NCI-H1048 (cell line): ENCODE data around the gene CTBP2.
"Not testable (repeated sequence)": the region's sequence is repeated elsewhere in the genome, so short reads cannot be mapped to it uniquely, and the experiment has no call there.

Source experiments
- DNase-seq: peaks from one replicate; lab custom pipeline; 2025; lab: John Stamatoyannopoulos, UW

CTBP2 gene

DNA sequence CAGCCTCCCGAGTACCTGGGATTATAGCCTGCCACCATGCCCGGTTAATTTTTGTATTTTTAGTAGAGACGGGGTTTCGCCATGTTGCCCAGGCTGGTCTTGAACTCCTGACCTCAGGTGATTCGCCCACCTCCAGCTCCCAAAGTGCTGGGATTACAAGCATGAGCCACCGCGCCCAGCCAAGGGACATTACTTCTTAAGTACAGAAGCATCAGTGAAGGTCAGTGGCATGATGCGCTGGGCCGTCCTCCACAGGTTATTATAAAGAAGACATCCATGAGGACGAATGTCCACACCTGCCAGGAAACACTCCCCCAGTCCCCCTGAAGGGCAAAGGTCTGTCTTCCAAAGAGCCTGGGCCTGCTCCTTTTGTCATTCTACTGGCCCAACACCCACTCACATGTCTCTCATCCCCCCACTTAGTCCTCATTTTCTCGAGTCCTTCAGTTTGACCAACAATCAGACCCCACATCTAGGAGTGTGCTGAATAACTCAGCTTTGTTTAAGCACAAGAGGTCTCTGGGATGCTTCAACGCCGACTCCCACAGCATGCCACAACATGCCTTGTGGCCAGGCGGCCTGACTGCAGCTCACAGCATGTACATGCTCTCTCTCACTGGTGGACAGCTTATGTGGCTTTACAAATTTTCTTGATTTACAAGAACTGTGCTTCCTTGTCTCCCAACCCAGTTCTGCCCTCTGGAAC lies 73.0 kb downstream of the CTBP2 start:
- no peak for DNase-seq

DNA sequence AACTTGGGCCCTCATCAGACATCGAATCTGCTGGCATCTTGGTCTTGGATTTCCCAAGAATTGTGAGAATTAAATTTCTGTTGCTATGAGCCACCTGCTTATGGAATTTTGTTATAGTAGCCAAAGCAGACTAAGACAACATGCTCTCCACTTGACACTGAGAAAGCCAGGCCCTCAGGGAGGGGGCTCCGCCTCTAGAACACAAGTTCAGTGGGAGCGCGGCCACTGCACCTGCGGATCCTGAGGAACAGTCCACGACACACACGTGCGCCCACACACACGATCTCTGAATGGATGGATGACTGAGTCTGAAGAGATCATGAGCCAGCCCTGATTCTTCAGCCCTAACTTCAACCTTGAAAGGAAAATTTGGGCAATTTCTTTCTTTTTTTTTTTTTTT lies 73.7 kb downstream of the CTBP2 start:
- DNase-seq, result no peak

DNA sequence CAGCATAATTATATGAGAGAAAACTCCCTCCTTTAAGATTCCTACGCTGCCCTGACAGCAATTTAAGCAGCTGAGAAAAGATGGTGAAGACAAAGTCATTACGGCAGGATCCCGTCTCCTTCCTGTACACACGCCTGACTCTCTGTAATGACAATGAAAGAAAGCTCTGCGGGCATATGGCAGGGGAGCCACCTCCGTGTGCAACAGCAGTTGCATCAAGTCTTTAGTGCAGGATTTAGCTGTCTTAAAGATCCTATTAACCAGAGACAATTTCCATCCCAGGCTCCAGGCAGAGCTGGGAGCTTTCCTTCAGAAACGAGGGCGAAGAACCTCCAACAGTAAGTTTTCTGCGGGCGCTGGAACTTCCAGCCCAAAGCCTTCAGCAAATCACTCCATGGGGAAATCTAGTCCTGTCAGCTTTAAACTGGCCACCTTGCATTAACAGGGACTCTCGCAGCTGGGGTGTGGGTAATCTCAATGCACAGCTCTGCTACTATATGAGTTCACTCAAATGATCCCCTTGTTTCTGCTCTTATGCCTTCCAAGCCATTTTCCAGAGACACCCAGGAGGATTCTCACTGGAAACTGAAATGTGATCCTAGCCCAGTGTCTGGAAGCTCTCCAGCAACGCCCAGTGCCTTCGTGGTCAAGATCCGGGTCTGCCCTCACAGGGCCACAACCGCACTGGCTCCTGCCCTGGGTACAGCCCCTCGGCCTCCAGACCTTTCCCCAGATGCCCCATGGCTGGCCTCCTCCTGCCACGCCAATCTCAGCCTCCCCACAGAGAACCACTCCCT lies 74.9 kb downstream of the CTBP2 start:
- DNase-seq, result no peak

DNA sequence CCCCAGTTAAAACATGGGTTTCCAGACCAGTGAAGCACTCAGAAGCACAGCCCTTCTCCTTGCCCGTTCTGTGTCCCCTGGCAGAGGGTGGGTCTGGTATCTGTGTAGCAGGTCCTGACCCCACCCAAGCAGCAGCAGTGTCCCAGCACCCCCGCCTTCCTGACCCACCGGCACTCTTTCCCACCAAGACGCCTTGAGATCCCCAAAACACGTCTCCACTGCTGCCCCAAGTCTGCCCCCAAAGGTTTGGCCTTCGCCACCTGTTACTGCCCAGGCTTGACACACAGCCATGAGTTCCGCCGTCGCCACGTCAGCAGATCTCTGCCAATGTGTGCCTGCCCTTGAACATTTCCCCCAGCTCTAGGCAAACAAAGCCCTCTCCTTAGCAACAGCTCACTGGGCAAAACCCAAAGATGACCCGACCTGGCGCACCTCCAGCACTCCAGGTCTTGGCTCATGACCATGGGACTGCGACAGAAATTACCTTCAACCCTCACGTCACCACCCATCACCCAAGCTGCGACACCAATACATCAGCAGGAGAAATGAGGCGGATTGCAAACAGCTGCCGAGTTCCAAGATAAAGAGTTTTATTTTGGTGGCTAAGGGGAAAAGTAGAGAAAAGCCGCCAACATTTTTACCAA lies 75.6 kb downstream of the CTBP2 start:
- no peak for DNase-seq

DNA sequence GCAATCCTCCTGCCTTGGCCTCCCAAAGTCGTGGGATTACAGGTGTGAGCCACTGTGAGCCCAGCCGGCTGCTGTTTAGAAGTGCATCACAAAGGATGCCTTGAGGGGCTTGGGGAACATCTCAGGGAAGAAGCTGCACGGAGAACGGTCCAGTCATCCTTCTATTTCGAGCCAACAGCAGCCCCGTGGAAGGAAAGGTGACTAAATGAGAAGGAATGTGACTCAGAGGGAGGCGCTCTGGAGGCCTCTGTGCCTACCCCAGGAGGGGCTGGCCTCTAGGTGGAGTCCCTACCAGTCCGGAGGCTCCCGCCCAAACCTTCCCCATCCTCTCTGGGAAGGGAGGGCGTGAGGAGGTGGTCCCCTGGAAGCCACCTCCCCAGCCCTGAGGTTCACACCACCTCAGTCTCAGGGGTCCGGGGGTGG lies 76.2 kb downstream of the CTBP2 start:
- no peak for DNase-seq

DNA sequence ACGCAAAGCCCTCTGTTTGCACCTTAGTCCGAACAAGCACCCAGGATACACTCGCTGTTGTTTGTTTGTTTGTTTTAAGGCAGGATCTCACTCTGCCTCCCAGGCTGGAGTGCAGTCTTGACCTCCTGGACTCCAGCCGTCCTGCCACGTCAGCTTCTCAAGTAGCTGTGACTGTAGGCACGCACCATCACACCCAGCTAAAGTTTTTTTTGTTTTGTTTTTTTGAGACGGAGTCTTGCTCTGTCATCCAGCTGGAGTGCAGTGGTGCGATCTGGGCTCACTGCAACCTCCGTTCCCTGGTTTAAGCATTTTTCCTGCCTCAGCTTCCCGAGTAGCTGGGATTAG lies 76.8 kb downstream of the CTBP2 start:
- no peak for DNase-seq

DNA sequence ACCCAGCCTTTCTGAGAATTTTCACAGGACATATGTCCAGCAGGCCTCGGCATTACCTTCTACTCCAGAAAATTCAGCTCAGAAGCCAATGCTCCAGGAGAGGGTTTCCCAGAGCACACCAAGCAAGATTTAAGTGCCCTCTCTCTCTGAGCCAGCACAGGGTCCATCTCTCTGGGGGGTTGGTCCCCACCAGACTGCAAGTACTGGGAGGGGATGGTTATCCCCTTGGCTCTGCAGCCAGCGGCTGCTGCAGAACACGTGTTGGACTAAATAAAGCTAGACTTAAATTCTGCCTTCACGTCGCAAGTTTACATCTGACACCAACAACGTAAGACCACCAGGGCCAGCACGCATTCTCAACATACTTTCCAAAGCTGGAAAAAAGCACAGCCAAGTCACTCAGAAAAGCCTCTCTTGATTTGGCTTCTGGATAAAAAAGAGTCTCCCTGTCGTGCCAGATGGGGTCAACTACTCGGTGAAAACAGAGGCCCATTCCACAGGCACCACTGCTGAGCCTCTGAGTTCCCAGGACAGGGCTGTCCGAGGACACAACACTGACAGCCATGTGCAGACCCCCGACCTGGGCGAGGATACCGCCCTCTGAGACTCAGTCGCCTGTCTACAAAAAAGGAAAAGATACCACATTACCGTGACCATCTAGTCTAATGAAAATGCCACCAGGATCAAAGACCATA lies 77.3 kb downstream of the CTBP2 start:
- no peak for DNase-seq

DNA sequence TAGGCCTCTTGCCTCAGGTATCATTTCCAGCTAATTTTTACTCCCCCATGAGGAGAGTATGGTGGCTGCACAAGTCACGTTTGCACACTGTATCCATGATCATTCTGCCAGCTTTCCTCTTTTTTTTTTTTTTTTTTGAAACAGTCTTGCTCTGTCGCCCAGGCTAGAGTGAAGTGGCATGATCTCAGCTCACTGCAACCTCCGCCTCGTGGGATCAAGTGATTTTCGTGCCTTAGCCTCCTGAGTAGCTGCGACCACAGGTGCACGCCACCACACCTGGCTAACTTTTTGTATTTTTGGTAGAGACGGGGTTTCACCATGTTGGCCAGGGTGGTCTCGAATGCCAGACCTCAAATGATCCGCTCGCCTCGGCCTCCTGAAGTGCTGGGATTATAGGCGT lies 77.9 kb downstream of the CTBP2 start:
- not testable (repeated sequence) for DNase-seq

DNA sequence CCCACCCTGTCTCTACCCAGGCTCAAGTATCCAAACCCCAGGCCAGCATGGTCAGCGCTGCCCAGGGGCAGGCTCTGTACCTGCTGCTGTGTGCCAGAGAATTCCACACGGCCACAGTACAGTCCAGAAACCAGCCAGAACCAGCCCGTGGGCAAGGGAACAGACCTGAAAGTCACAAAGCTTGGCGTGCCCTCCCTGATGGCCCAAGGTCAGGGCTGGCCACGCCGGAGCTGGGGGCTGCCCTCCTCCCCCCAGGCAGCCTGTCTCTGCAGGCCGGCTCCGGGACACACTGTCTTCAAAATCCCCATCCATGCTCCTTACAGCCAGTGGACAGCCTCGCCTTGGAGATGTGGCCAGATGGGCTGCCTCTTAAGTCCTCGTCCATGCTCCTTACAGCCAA lies 78.4 kb downstream of the CTBP2 start:
- no peak for DNase-seq

DNA sequence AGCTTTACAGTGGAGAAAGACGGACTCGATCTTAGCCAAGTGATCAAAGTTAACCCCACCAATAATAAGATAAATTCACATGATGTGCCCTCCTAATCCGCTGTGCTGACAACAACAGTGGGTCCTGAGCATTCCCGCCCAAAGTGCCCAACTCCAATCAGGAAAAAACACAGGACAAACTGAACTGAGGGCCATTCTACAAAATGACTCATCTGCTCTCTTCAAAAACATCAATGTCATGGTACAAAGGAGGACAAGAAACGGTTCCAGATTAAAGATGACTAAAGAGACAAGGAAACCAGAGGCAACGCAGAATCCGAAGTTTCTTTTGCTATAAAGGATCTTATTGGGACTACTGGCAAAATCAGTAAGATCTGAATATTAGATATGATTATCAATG lies 79.4 kb downstream of the CTBP2 start:
- DNase-seq, result no peak

DNA sequence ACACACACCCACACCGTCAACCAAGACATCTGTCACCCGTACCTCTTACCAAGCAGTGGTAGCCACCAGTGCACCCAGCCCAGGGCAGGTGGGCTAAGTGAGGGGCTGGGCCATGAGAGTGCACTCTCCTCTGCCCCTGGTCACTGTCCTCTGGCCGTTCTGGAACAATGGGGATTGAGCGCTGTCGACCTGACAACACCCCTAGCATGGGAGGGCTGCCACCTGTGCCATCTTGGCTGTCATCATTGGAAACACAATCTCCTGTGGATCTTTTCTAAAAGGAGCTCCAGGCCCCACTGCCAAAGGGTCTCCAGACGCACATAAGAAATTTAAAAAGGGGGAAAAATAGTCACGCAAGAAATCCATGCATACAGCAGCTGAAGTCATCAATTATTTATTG lies 80.1 kb downstream of the CTBP2 start:
- no peak for DNase-seq

DNA sequence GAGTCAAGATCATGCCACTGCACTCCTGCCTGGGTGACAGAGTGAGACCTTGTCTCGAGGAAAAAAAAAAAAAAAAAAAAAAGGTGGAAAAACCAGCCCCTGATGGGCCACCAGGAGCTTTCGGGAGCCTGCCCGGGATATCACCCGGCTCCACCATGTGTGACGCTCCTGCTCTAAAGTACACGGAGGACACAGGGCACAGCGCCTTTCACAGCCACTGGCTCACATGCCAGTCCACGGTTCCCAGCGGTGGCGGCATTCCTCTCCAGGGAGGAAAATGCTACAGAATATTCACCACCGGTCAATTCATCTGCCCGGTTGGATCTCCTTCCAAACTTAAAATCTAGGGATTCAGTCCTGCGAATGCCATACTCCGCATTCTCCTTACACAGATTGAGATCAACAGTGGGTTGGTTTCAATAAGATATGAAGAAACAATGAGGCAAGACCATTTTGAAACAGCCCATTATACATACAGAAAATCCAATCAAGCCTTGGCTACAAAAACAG lies 81.2 kb downstream of the CTBP2 start:
- DNase-seq, result no peak

DNA sequence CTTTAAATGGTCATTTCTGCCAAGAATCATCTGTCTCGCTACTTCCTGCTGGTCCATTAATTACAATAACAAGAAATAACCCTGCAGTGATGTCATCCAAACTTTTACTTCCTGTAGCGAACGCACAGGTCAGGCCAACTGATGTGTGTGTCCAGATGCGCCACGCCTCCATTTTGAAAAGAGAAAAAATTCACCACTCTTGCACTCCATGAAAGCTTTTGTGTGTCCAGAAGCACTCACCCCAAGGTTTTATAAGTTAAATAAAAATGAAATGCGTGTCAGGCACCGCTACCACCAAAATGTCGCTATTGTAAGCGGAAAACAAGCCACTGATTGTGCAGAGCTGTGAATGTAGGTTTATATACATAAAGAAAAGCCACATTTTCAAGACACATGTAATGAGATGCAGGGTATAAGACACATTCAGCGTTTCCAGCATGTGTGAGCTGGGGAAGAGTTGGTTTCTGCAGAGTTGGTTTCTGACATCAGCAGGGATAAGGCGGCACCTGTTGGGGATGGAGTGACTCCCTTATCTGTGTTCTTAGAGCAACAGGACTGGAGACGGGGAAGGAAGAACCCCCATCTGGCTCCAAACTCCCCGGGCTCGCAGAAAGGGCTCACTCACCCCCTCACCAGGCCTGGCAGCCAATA lies 83.3 kb downstream of the CTBP2 start:
- DNase-seq, result no peak

DNA sequence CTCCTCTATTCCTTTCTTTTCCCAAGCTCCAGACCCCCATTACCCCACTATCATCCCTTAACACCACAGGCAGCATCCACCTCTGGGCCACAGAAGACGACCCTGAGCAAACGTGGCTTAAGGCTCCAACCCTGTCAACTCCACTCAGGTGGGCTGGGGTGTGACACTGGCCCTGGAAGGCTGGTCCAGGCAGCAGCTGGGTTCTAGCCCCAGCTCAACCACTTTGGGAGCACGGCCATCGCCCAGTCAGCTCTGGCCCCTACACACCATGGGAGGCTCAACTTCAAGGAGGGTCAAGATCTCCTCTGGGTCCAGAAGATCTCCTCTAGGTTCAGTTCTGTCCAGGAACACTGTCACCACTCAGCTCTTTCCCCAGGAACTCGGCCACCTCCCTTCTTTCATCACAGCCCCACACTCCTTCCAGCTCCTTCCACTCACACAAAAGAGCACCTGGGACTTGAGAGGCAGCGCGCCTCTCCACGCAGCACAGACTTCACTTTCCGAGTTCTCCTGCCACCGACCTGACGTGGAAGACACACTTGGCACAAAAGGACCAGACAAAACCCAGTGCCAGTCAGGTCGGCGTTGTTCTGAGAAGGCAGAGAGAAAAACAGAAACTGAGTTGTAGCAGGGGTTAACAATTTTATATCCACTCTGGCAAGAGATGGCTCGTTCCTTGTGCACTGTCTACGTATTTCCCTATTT lies 84.1 kb downstream of the CTBP2 start:
- no peak for DNase-seq

DNA sequence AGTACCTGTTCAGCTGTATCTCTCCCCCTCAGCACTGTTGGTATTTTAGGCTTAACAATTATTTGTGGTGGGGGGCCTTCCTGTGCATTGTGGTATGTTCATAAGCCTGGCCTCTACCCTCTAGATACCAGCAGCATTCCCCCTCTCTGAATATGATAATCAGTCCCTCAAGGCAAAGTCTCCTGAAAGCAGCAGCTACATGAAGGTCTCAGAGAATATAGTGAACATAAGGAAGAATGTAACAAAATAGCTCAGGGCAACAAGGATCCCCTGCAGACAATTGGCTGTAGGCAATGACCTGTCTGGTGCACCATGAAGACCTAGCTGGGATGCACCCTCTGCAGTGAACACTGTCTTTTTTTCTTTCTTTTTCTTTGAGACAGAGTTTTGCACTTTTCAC lies 86.4 kb downstream of the CTBP2 start:
- DNase-seq, result no peak

DNA sequence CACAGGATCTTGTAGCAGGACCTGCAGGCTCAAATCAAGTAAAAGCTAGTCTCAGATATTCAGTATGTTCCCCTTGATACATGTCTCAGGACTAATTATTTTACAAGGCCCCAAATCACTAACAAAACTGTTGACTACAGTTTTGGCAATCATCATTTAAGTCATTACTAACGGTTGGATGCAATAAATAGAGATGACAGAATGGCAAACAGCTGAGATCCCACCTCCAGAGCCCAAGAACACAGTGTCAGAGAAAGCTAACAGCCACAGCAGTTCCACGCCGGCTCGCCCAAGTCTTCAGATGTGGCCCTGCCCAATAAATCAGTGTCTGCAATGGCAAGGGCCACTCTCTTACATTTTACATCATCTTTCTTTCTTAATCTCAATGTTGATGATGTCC lies 87.6 kb downstream of the CTBP2 start:
- DNase-seq, result no peak

DNA sequence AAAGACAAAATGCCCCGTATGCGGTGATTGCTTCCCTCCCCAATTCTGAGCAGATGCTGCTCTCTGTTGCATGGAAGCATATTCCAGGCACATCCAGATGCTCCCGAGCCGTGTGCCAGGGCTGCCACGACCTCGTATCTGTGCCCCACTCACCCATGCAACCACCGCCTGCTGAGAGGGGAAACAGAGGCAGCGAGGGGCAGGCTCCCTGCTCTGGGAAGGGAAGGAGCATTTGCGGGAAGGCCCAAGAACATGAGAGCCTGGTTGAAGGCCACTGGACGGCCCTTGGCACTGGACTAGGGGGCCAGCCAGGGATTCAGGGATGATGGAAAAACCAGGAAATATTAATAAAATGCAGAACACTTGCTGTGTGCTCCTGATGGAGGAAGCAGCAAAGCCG lies 89.4 kb downstream of the CTBP2 start:
- DNase-seq, result no peak

DNA sequence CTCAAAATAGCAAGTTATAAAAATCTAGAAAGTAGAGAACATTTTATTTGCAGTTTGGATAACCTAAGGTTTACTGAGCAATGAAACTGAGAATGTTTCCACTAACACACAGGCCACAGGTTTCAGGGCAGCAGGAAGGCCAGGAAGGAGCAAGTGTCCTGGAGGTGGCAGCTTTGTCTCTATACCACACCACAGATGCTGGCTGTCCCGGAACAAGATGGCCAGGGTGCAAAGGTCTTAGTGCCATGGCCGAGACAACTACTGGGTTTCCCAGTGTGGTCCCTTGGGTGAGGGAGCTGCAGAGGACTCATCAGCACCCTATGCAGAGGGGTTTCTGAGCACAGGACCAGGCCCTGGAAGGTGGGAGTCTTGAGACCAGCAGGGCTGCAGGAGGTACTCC lies 92.0 kb downstream of the CTBP2 start:
- no peak for DNase-seq

DNA sequence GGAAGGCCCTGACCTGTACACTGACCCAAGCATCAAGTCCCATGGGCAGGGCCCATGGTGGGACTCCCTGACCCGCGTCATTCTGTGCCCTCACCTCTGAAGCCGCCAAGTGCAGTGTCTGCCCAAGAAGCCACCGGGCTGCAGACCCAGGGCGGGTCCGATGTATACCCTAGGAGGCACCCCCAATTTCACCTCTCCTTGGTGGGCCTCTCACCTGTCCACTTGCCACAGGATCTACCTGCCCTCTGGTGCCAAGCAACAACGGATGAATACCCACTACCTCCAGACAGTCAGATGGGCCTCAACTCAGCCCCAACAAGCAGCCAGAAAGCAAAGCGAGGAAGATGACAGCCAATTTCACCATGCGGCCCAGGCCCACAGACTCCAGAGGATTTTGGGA lies 92.6 kb downstream of the CTBP2 start:
- DNase-seq, result no peak

DNA sequence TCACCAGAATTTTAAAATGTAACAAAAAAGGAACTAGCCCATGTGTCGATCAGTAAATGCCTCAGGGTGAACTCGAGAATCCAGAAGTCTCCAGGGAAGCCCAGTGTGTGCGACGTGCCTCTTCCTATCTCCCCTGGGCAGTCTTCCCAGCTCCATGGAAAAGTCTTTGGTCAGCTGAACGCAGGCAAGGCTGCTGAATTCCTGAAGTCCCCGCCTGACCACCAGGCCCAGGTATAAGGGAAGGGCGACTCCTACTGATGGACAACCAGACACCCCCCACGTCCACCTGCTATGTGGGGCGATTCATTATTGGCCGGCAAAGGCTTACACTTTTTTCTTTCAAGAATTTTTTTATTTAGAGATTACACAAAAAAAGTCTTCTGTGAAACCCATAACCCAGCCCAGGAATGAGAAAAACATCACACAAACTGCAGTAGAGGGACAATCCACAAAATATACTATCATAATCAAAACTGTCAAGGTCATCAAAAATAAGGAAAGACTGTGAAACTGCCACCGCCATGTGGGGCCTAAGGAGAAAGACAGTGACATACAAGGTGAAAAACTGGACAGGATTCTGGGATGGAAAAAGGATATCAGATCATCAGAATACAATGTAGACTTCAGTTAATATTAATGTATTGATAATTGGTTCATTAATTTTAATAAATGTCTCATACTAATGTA lies 93.5 kb downstream of the CTBP2 start:
- no peak for DNase-seq
